ENCODE results near the gene GABRR1. TPM values are rescaled to one million over a fixed set of nuclear protein-coding genes. Genes with fewer than 3 reads are reported as not detected.

Gene GABRR1
- total and polyA plus RNA-seq, 2 of the 13 experiments (the other 11 are each of a cell fraction or from before 2014, with no cell fraction given) = not detected

GRCh38 chr6:89134723-89135122 is 82.4 kb downstream of the GABRR1 start:
- ChIA-PET POLR2A (no interaction called here), CTCF (ENCODE audit: low intra/inter-chr PET ratio, low total read pairs) (no interaction called here)
- H3K27ac ChIP-seq (ENCODE audit: extremely low read length, insufficient read depth, low read length) = no peak overlapping the region
- no peak overlapping the region for H3K9ac ChIP-seq (ENCODE audit: insufficient read depth, low read depth, low read length)
- no peaks in the 10 kb centered on the region for H4K20me1 ChIP-seq (ENCODE audit: insufficient read depth, low read length)
- in situ Hi-C loops (cut with HindIII; ENCODE audit: extremely low pct_ligation_motif_present, low pct_unique_long_range_greater_than_20kb) (no loop called here), intact Hi-C loops (cut with micrococcal nuclease; ENCODE audit: unreplicated experiment) (no loop called here)
- no peak overlapping the region for H2AFZ ChIP-seq (ENCODE audit: low read length)
- no peaks in the 10 kb centered on the region for H3K36me3 ChIP-seq (replicated peaks in 1 of 2; ENCODE audit: control insufficient read depth in 1 of 2, insufficient read depth in 2 of 2, low read length in 2 of 2)
- TF ChIP-seq ZNF160 (CRISPR knock-in tag; IDR thresholded peaks at IDR 0.05) = no peak
- TF ChIP-seq HMG20B (CRISPR knock-in tag; conservative IDR thresholded peaks at IDR 0.05) = no peak
- no peak for TF ChIP-seq ZFP62 (CRISPR knock-in tag; IDR thresholded peaks at IDR 0.05)
- TF ChIP-seq PATZ1 (CRISPR knock-in tag; IDR thresholded peaks at IDR 0.05) = no peak
- no peak for TF ChIP-seq ZNF607 (CRISPR knock-in tag; IDR thresholded peaks at IDR 0.05; ENCODE audit: borderline replicate concordance)
- no peak for TF ChIP-seq TAF1 (CRISPR knock-in tag; IDR thresholded peaks at IDR 0.05)
- TF ChIP-seq THAP11 (CRISPR knock-in tag; IDR thresholded peaks at IDR 0.05) = no peak
- DNase-seq (ENCODE audit: low spot score) (no peak), ATAC-seq (no peak), FAIRE-seq (no peak)
- no TSS peak for BruUV-seq (replicated peaks)
- WGBS (ENCODE audit: low lambda C conversion rate) = 74% methylated on average over 3 of the region's 3 CpGs
- H3K4me2 ChIP-seq (ENCODE audit: low read depth, low read length) = no peak overlapping the region
- H3K27me3 ChIP-seq (ENCODE audit: control insufficient read depth in 1 of 2, insufficient read depth in 2 of 2, low read length in 2 of 2) = peaks cover 0 to 1% of the 10 kb centered on the region in 2 experiments; a peak in 1 of 5 replicates
- peaks cover 10% of the 10 kb centered on the region for H3K4me1 ChIP-seq (ENCODE audit: insufficient read depth, low read length)
- no peaks in the 10 kb centered on the region for H3K79me2 ChIP-seq (ENCODE audit: insufficient read depth, low read length)
- H3K4me3 ChIP-seq (replicated peaks in 1 of 3; ENCODE audit: insufficient read depth in 1 of 3, low read depth in 2 of 3, low read length in 3 of 3) = no peak overlapping the region
- 0 out of 2 replicates have a peak, but pooled peaks cover 4% of the 10 kb centered on the region for H3K9me3 ChIP-seq (ENCODE audit: low read length)

- POLR2A ChIA-PET = no interaction called here
- TF ChIP-seq ZNF253 (CRISPR knock-in tag; IDR thresholded peaks at IDR 0.05; ENCODE audit: borderline replicate concordance) = peak; percentile 54; the same call in 1 of the 2 replicates
- no peak for TF ChIP-seq ONECUT2 (CRISPR knock-in tag; IDR thresholded peaks at IDR 0.05)
- no peak for TF ChIP-seq GZF1 (CRISPR knock-in tag; IDR thresholded peaks at IDR 0.05)
- CTCF ChIA-PET (ENCODE audit: low intra/inter-chr PET ratio, low total read pairs) = no interaction called here
These were observed 83.2 kb downstream of the GABRR1 start for GRCh38 chr6:89133981-89134380.

More at GRCh38 chr6:89133981-89134380, 83.2 kb downstream of the GABRR1 start:
- Histone ChIP-seq H4K20me1 (ENCODE audit: insufficient read depth, low read length) (no peaks in the 10 kb centered on the region), H3K9ac (ENCODE audit: insufficient read depth, low read depth, low read length) (no peak overlapping the region), H2AFZ (ENCODE audit: low read length) (no peak overlapping the region), H3K27me3 (ENCODE audit: control insufficient read depth in 1 of 2, insufficient read depth in 2 of 2, low read length in 2 of 2) (peaks cover 0 to 1% of the 10 kb centered on the region in 2 experiments; a peak in 1 of 5 replicates), H3K4me3 (replicated peaks in 1 of 3; ENCODE audit: insufficient read depth in 1 of 3, low read depth in 2 of 3, low read length in 3 of 3) (no peak overlapping the region), H3K36me3 (replicated peaks in 1 of 2; ENCODE audit: control insufficient read depth in 1 of 2, insufficient read depth in 2 of 2, low read length in 2 of 2) (no peaks in the 10 kb centered on the region), H3K9me3 (ENCODE audit: low read length) (0 out of 2 replicates have a peak, but pooled peaks cover 4% of the 10 kb centered on the region), H3K27ac (ENCODE audit: extremely low read length, insufficient read depth, low read length) (no peak overlapping the region), H3K4me2 (ENCODE audit: low read depth, low read length) (no peak overlapping the region), H3K79me2 (ENCODE audit: insufficient read depth, low read length) (no peaks in the 10 kb centered on the region), H3K4me1 (ENCODE audit: insufficient read depth, low read length) (peaks cover 5% of the 10 kb centered on the region)
- no peak for FAIRE-seq
- in situ Hi-C loops (cut with HindIII; ENCODE audit: extremely low pct_ligation_motif_present, low pct_unique_long_range_greater_than_20kb) (no loop called here), intact Hi-C loops (cut with micrococcal nuclease; ENCODE audit: unreplicated experiment) (no loop called here)
- whole genome bisulfite sequencing (ENCODE audit: low lambda C conversion rate) = 69% methylated on average over 7 of the region's 9 CpGs
- ATAC-seq = no peak
- DNase-seq (ENCODE audit: low spot score) = no peak
- BruUV-seq (replicated peaks) = no TSS peak
